Measurements from ENCODE around the gene RPL41.
A peak's percentile ranks its signal among the peaks of the same experiment; 100 is the strongest.
"Not testable (repeated sequence)": the region's sequence is repeated elsewhere in the genome, so short reads cannot be mapped to it uniquely, and the experiment has no call there.

Gene RPL41

GRCh38 chr12:56103823-56104108 lies 12.7 kb upstream of the RPL41 start:
- DNase-seq, result no peak

- DNase-seq, result peak; percentile 97
These were observed 12.2 kb upstream of the RPL41 start, which contains the start of gene PA2G4 for GRCh38 chr12:56104109-56104814. TSS of gene PA2G4 (plus strand) at chr12:56104559. CDS start at chr12:56104738, 179 bp downstream.

- DNase-seq, result no peak
These were observed 11.4 kb upstream of the RPL41 start for GRCh38 chr12:56104815-56105608.

GRCh38 chr12:56105609-56105902 lies 10.9 kb upstream of the RPL41 start:
- DNase-seq, result no peak

GRCh38 chr12:56107242-56107641 lies 9.2 kb upstream of the RPL41 start:
- DNase-seq, result no peak

- DNase-seq, result no peak
These were observed 5.9 kb upstream of the RPL41 start for GRCh38 chr12:56110571-56110970.

GRCh38 chr12:56114084-56114483 lies 2.3 kb upstream of the RPL41 start:
- no peak for DNase-seq

- no peak for DNase-seq
These were observed 1.1 kb upstream of the RPL41 start for GRCh38 chr12:56115329-56115728.

GRCh38 chr12:56117082-56117706 lies 761 bp downstream of the RPL41 start:
- DNase-seq, result not testable (repeated sequence)

GRCh38 chr12:56117778-56118687 lies 1.6 kb downstream of the RPL41 start, which contains the start of gene ZC3H10:
TSS of gene ZC3H10 (plus strand) at chr12:56118266. CDS start at chr12:56120563, 2,297 bp downstream.
- DNase-seq, result peak; percentile 100

GRCh38 chr12:56118688-56119357 lies 2.4 kb downstream of the RPL41 start:
- no peak for DNase-seq

GRCh38 chr12:56119361-56119796 lies 2.9 kb downstream of the RPL41 start:
- DNase-seq, result peak; percentile 47

GRCh38 chr12:56120158-56120846 lies 3.9 kb downstream of the RPL41 start:
- no peak for DNase-seq

GRCh38 chr12:56121204-56121870 lies 4.9 kb downstream of the RPL41 start:
- no peak for DNase-seq

GRCh38 chr12:56122637-56123036 lies 6.2 kb downstream of the RPL41 start:
- DNase-seq, result no peak

- DNase-seq, result no peak
These were observed 7.7 kb downstream of the RPL41 start for GRCh38 chr12:56124133-56124532.

- no peak for DNase-seq
These were observed 10.4 kb downstream of the RPL41 start for GRCh38 chr12:56126732-56127239.

- no peak for DNase-seq
These were observed 11.1 kb downstream of the RPL41 start for GRCh38 chr12:56127485-56127887.

GRCh38 chr12:56127888-56128669 lies 11.6 kb downstream of the RPL41 start, which contains the start of gene ESYT1:
TSS of gene ESYT1 (plus strand) at chr12:56128267. CDS start at chr12:56128320, 53 bp downstream.
- peak; percentile 99 for DNase-seq

GRCh38 chr12:56128670-56129205 lies 12.3 kb downstream of the RPL41 start:
- DNase-seq, result no peak
